ENCODE measurements around the gene ADAM19. TPM values are rescaled to one million over a fixed set of nuclear protein-coding genes. Genes with fewer than 3 reads are reported as not detected.
A peak's percentile ranks its signal among the peaks of the same experiment; 100 is the strongest.

ADAM19 gene
- total RNA-seq, 1 donor from 2014 or later: 176 TPM

DNA sequence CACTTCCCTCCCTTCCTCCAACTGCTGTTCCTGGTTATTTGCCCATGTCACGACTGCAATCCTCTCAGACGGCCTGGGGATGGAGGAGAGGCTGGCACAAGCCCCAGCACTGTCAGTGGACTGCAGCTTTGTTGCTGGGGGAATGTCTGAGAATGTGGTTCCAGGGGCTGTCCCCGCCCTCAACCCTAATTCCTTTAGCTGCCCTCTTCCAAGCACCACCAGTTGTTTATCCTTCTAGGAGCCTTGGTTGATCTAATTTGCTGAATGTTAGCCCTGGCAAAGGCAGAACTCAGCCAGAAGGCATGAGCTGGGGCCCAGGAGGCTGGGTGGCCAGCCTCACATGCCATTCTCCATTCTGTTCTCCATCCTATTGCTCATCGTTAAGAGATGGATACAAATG lies 51.6 kb downstream of the ADAM19 start:
- Mint-ChIP-seq H3K4me1 (ENCODE audit: unreplicated experiment) (peaks cover 30% of the 10 kb centered on the region), H3K36me3 (ENCODE audit: low read depth, unreplicated experiment) (peaks cover 34% of the 10 kb centered on the region)

DNA sequence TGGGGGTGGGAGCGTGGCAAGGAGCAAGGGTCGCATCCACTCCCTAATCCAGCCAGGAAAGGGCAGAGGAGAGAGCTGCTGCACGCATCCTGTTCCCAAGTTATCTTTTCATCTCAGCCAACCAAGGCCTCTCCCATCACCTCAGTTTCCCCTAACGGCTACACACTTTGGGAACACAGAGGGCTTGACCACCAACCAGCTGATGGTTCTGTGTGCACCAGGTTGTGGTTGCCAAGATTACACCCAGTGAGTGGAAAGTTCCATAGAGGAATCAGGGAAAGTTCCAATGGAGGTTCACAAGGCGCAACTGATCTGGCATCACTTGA lies 53.9 kb downstream of the ADAM19 start:
- Mint-ChIP-seq H3K36me3 (ENCODE audit: low read depth, unreplicated experiment) (peaks cover 31% of the 10 kb centered on the region), H3K27ac (ENCODE audit: unreplicated experiment) (no peak overlapping the region), H3K9me3 (ENCODE audit: unreplicated experiment) (no peaks in the 10 kb centered on the region), H3K4me3 (ENCODE audit: unreplicated experiment) (peak overlapping the region; percentile 56), H3K27me3 (ENCODE audit: unreplicated experiment) (peaks cover 7% of the 10 kb centered on the region), H3K4me1 (ENCODE audit: unreplicated experiment) (peaks cover 8% of the 10 kb centered on the region)
- TF ChIP-seq, protein P1, sequence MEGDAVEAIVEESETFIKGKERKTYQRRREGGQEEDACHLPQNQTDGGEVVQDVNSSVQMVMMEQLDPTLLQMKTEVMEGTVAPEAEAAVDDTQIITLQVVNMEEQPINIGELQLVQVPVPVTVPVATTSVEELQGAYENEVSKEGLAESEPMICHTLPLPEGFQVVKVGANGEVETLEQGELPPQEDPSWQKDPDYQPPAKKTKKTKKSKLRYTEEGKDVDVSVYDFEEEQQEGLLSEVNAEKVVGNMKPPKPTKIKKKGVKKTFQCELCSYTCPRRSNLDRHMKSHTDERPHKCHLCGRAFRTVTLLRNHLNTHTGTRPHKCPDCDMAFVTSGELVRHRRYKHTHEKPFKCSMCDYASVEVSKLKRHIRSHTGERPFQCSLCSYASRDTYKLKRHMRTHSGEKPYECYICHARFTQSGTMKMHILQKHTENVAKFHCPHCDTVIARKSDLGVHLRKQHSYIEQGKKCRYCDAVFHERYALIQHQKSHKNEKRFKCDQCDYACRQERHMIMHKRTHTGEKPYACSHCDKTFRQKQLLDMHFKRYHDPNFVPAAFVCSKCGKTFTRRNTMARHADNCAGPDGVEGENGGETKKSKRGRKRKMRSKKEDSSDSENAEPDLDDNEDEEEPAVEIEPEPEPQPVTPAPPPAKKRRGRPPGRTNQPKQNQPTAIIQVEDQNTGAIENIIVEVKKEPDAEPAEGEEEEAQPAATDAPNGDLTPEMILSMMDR (IDR thresholded peaks at IDR 0.05; ENCODE audit: unreplicated experiment): no peak
- DNase-seq (ENCODE audit: low spot score): no peak

More for the DNA sequence above, 51.6 kb downstream of the ADAM19 start:
- Mint-ChIP-seq H3K9me3 (ENCODE audit: unreplicated experiment) (no peaks in the 10 kb centered on the region), H3K27me3 (ENCODE audit: unreplicated experiment) (peaks cover 10% of the 10 kb centered on the region), H3K4me3 (ENCODE audit: unreplicated experiment) (no peak overlapping the region), H3K27ac (ENCODE audit: unreplicated experiment) (no peak overlapping the region)
- TF ChIP-seq, protein P1 (IDR thresholded peaks at IDR 0.05; ENCODE audit: unreplicated experiment): no peak
- no peak for DNase-seq (ENCODE audit: low spot score)

DNA sequence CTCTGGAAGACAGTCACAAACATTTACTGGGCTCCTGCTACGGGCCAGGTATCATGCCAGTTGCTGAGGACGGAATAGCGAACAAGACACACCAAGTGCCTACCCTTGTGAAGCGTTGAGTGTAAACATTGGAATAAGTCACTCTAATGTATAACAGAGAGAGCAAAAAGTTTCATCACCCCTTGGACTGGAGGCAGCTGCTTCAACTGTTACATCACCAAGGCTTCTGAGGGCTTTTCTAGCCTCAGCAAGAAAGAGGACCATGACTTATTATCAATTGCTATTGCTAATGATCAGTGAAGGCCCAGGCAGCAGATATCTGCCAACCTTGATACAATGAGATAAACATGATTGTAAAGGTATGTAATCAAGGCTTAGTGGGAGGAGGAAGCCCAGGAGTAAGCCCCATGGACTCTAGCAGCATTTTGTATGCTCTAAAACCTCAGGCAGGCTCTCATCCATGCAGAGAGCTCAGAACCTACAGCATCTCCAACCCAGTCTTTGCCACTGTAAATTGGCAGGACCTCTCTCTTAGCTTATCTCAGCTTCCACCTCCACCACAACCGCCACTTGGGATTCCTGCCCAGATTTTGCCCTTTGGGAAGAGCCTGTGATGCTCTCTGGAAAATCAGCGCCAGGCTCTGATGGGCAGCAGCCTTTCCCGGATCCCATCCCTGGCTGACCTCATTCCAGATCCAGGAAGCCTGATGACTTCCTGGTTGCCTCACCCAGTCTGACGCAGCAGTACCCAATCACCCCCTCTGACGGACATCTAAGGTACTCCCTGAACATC lies 54.5 kb downstream of the ADAM19 start:
- TF ChIP-seq, protein P1 (IDR thresholded peaks at IDR 0.05; ENCODE audit: unreplicated experiment): no peak
- Mint-ChIP-seq H3K27ac (ENCODE audit: unreplicated experiment) (peak overlapping the region; percentile 30), H3K9me3 (ENCODE audit: unreplicated experiment) (no peaks in the 10 kb centered on the region), H3K36me3 (ENCODE audit: low read depth, unreplicated experiment) (peaks cover 35% of the 10 kb centered on the region), H3K4me1 (ENCODE audit: unreplicated experiment) (peaks cover 8% of the 10 kb centered on the region), H3K4me3 (ENCODE audit: unreplicated experiment) (peak overlapping the region; percentile 56), H3K27me3 (ENCODE audit: unreplicated experiment) (peaks cover 7% of the 10 kb centered on the region)
- no peak for DNase-seq (ENCODE audit: low spot score)

DNA sequence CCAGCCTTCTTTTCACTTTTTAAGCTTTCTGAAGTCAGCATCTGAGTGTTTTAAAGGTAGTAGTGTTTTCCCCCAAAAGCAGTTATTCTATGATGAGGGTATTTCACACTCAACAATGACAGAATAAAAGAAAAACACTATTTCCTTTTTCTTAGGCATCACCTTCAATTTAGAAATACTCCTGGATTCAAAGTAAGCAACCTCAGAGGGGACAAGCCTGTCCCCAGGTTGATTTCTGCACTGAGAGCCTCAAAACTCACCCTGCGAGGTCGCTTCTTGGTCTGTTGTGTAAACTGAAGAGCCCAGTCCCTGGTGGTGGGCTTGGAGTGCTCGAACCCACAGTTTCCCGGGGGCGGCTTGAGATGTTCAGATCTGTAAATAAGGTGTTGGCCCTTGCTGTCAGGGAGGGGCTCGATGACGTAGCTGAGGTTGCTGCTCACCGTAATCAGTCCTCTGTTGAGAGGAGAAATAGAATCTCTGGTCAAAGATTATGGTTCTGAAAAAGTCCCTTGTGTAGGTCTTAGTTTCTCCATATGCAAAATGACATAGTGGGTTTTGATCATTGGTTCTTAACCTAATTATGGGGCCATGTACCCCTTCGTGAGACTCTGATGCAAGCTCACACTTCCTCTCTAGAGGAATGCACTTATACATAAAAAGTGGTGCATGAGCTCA lies 55.9 kb downstream of the ADAM19 start:
- peaks cover 36% of the 10 kb centered on the region for H3K36me3 Mint-ChIP-seq (ENCODE audit: low read depth, unreplicated experiment)
- no peak overlapping the region for H3K4me3 Mint-ChIP-seq (ENCODE audit: unreplicated experiment)
- H3K27ac Mint-ChIP-seq (ENCODE audit: unreplicated experiment): no peak overlapping the region
- TF ChIP-seq, protein P1 (IDR thresholded peaks at IDR 0.05; ENCODE audit: unreplicated experiment): no peak
- peaks cover 8% of the 10 kb centered on the region for H3K4me1 Mint-ChIP-seq (ENCODE audit: unreplicated experiment)
- H3K27me3 Mint-ChIP-seq (ENCODE audit: unreplicated experiment): peaks cover 7% of the 10 kb centered on the region
- no peak for DNase-seq (ENCODE audit: low spot score)
- H3K9me3 Mint-ChIP-seq (ENCODE audit: unreplicated experiment): no peaks in the 10 kb centered on the region

DNA sequence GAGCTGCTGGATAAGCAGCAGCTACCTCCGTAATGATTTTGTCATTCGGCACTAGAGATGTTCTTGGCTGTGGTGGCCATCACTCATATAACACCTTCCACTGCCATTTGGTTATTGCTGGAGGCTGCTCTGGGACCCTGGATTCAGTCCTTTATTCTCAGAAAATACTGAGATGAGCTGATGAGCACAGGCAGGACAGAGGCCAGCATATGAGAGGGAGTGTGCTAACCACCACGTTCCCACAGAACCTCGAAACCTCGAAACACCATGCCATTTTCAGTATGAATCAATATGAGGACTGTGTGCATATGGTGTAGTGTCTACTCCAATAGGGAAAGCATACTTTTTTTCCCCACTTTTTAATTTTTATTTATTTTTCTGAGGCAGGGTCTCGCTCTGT lies 56.6 kb downstream of the ADAM19 start:
- peaks cover 7% of the 10 kb centered on the region for H3K27me3 Mint-ChIP-seq (ENCODE audit: unreplicated experiment)
- H3K9me3 Mint-ChIP-seq (ENCODE audit: unreplicated experiment): no peaks in the 10 kb centered on the region
- H3K4me1 Mint-ChIP-seq (ENCODE audit: unreplicated experiment): peaks cover 8% of the 10 kb centered on the region
- H3K27ac Mint-ChIP-seq (ENCODE audit: unreplicated experiment): no peak overlapping the region
- peaks cover 39% of the 10 kb centered on the region for H3K36me3 Mint-ChIP-seq (ENCODE audit: low read depth, unreplicated experiment)
- TF ChIP-seq, protein P1 (IDR thresholded peaks at IDR 0.05; ENCODE audit: unreplicated experiment): no peak
- DNase-seq (ENCODE audit: low spot score): no peak
- H3K4me3 Mint-ChIP-seq (ENCODE audit: unreplicated experiment): no peak overlapping the region
